ENCODE measurements around the gene TMEM120B. TPM values are rescaled to one million over a fixed set of nuclear protein-coding genes. Genes with fewer than 3 reads are reported as not detected.

Gene TMEM120B
- total and polyA plus RNA-seq, 7 donors = 11.0 to 29.7 (median 12.7) TPM

GRCh38 chr12:121751034-121751433 lies 38.5 kb downstream of the TMEM120B start:
- intact Hi-C loops (cut with DNase I) = loop anchor here in 1 of 2 donors (5.0 kb wide), 1 partner anchor 34 kb away; no protein-coding TSS in a partner anchor

GRCh38 chr12:121751749-121752351 lies 39.3 kb downstream of the TMEM120B start:
- Histone ChIP-seq H3K9me3 (no peaks in the 10 kb centered on the region), H3K27me3 (ENCODE audit: insufficient read depth in 3 of 3, low read length in 2 of 3) (no peaks in the 10 kb centered on the region), H3K4me1 (peaks cover 13% of the 10 kb centered on the region), H3K4me3 (no peak overlapping the region), H3K36me3 (ENCODE audit: insufficient read depth in 1 of 2, low read depth in 1 of 2) (peaks cover 0 to 25% of the 10 kb centered on the region in 2 donors), H3K27ac (no peak overlapping the region)
- no peak for DNase-seq
- no peak for ATAC-seq
- 92 to 97% (median 95%) methylated on average over 11 to 12 of the region's 12 CpGs for WGBS, 3 donors
- intact Hi-C loops (cut with DNase I) = loop anchor here in 1 of 2 donors (5.0 kb wide), 1 partner anchor 35 kb away; no protein-coding TSS in a partner anchor
- TF ChIP-seq CTCF (IDR thresholded peaks at IDR 0.05) = no peak

More at GRCh38 chr12:121751034-121751433, 38.5 kb downstream of the TMEM120B start:
- H3K27ac ChIP-seq = no peak overlapping the region
- ATAC-seq (no peak), DNase-seq (no peak)
- H3K4me3 ChIP-seq = no peak overlapping the region
- no peaks in the 10 kb centered on the region for H3K27me3 ChIP-seq (ENCODE audit: insufficient read depth in 3 of 3, low read length in 2 of 3)
- 100% methylated on average over 1 of the region's 1 CpG for WGBS, 3 donors
- H3K36me3 ChIP-seq (ENCODE audit: insufficient read depth in 1 of 2, low read depth in 1 of 2) = peaks cover 0 to 25% of the 10 kb centered on the region in 2 donors
- TF ChIP-seq CTCF (IDR thresholded peaks at IDR 0.05) = no peak
- H3K4me1 ChIP-seq = peaks cover 13% of the 10 kb centered on the region
- H3K9me3 ChIP-seq = no peaks in the 10 kb centered on the region

GRCh38 chr12:121753844-121754264 lies 41.3 kb downstream of the TMEM120B start:
- DNase-seq = peak in 1 of 2 donors; percentile 84
- H3K9me3 ChIP-seq = no peaks in the 10 kb centered on the region
- TF ChIP-seq CTCF (IDR thresholded peaks at IDR 0.05) = no peak
- intact Hi-C loops (cut with DNase I) = loop anchor here in 1 of 2 donors (5.0 kb wide), 1 partner anchor 37 kb away; no protein-coding TSS in a partner anchor
- peaks cover 0 to 20% of the 10 kb centered on the region in 2 donors for H3K36me3 ChIP-seq (ENCODE audit: insufficient read depth in 1 of 2, low read depth in 1 of 2)
- H3K27me3 ChIP-seq (ENCODE audit: insufficient read depth in 3 of 3, low read length in 2 of 3) = no peaks in the 10 kb centered on the region
- peak; percentile 69 to 88 (median 86) for ATAC-seq
- peak overlapping the region; percentile 80 for H3K27ac ChIP-seq
- 25 to 31% (median 26%) methylated on average over 12 of the region's 12 CpGs for WGBS, 3 donors
- H3K4me3 ChIP-seq = no peak overlapping the region
- peaks cover 13% of the 10 kb centered on the region for H3K4me1 ChIP-seq

GRCh38 chr12:121754836-121755235 lies 42.3 kb downstream of the TMEM120B start:
- ATAC-seq = no peak
- H3K9me3 ChIP-seq = no peaks in the 10 kb centered on the region
- no peak for TF ChIP-seq CTCF (IDR thresholded peaks at IDR 0.05)
- intact Hi-C loops (cut with DNase I) = loop anchor here in 1 of 2 donors (5.0 kb wide), 1 partner anchor 38 kb away; no protein-coding TSS in a partner anchor
- H3K27ac ChIP-seq = no peak overlapping the region
- 89 to 92% (median 91%) methylated on average over 11 of the region's 11 CpGs for WGBS, 3 donors
- H3K4me1 ChIP-seq = peaks cover 13% of the 10 kb centered on the region
- no peaks in the 10 kb centered on the region for H3K27me3 ChIP-seq (ENCODE audit: insufficient read depth in 3 of 3, low read length in 2 of 3)
- no peak for DNase-seq
- peaks cover 0 to 17% of the 10 kb centered on the region in 2 donors for H3K36me3 ChIP-seq (ENCODE audit: insufficient read depth in 1 of 2, low read depth in 1 of 2)
- no peak overlapping the region for H3K4me3 ChIP-seq
